Activated CD4-positive, alpha-beta T cell treated with anti-CD3 and anti-CD28 coated beads, Interleukin-2, amount 50 U/mL, for 16 hours (primary cell): ENCODE results near the gene OXT.
A peak's percentile ranks its signal among the peaks of the same experiment; 100 is the strongest.

Experiments
- DNase-seq: peaks from one replicate; pipeline ENCODE4 v3.0.0-alpha.2; 2020

Gene OXT

DNA sequence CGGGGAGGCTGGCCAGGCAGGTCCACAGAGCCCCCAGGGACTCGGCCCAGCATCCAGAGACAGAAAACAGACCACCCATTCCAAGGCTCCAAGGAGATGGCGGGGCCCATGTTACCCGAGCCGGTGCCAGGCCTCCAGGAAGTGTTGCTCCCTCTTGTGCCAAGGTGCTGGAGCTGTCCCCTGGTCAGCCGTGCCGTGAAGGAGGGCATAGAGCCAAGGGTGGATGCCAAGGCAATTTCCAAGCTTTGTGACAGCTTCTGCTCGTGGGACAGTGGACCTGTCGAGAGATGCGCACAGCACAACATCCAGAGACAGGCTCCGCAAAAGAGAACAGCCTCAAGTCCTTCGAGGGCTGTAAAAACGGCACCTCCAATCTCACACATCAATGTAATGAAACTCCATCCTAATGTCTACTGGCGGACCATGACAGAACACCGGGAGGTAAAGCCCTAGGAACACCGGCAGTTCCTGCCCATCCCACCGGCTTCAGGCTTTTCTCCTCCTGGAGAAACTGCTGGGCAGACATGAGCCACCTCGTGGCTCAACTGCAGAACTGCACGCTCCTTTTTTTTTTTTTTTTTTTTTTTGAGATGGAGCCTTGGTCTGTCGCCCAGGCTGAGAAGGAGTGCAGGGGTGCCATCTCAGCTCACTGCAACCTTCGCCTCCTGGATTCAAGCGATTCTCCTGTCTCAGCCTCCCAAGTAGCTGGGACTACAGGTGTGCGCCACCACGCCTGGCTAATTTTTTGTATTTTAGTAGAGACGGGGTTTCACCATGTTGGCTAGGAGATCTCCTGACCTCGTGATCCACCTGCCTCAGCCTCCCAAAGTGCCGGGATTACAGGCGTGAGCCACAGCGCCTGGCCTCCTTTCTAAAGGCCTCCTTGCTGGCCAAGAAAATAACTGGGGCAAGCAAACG lies 44.0 kb downstream of the OXT start:
- DNase-seq: peak; percentile 23

- no peak for DNase-seq
Measured at GRCh38 chr20:3116341-3116740, 44.9 kb downstream of the OXT start.

DNA sequence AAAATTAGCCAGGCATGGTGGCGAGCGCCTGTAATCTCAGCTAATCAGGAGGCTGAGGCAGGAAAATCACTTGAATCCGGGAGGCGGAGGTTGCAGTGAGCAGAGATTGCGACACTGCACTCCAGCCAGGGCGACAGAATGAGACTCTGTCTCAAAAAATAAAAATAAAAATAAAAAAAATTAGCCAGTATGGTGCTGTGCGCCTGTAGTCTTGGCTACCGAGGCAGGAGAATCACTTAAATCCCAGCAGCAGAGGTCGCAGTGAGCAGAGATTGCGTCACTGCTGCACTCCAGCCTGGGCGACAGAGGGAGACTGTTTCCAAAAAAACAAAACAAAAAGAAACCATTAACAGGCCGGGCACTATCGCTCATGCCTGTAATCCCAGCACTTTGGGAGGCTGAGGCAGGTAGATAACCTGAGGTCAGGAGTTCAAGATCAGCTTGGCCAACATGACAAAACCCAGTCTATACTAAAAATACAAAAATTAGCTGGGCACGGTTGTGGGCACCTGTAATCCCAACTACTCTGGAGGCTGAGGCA lies 46.5 kb downstream of the OXT start:
- peak; percentile 31 for DNase-seq

- no peak for DNase-seq
Measured at GRCh38 chr20:3119044-3119443, 47.6 kb downstream of the OXT start.

DNA sequence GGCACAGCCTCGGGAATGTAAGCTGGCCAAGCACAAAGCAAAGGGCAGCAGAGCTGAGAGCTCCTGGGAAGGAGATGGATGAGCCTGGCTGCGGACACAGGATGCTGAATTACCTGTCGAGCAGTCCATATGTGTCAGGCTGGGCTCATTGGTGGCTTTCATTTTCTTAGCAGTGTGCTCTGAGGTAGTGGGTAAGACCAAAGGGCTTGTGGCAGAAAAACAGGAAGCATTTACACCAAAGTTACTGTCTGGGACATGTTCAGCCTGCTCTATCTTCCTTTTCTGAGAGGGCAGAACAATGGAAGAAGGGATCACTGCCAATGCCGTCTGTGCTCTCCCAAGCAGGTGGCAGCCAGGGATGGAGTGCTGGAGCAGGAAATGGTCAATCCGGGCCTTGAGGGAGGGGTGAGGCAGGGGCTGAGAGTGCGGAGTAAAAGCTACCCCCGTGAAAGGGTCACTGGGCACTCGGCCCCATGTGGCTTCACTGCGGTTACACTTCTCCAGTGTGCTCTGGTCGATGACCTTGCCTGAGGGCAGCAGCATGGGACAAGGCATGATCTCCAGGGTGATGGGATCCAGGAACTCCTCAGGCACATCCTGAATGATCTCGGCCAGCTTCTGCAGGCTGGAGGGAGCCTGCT lies 50.0 kb downstream of the OXT start:
- no peak for DNase-seq
